Hepatocyte (in vitro differentiated cells): ENCODE measurements around the gene FGF1. TPM values are rescaled to one million over a fixed set of nuclear protein-coding genes. Genes with fewer than 3 reads are reported as not detected.

Experiments
- DNase-seq: peaks from one replicate; pipeline ENCODE4 v3.0.0-alpha.2; 2016; ENCODE audit warnings: low spot score
- H2AFZ ChIP-seq: fragments of 200-600 bp; sonication (generic); 2 replicates; pipeline ENCODE4 v1.6.0; 2016; ENCODE audit warnings: antibody characterized with exemption, mild to moderate bottlenecking
- H3K27ac ChIP-seq: fragments of 200-600 bp; sonication (generic); 2 replicates; pipeline ENCODE4 v1.5.1; 2016; ENCODE audit warnings: mild to moderate bottlenecking
- H3K27me3 ChIP-seq: fragments of 200-600 bp; sonication (generic); 2 replicates; pipeline ENCODE4 v1.6.1; 2016
- H3K36me3 ChIP-seq: fragments of 200-600 bp; sonication (generic); replicated peaks from 2 replicates; pipeline ENCODE4 v1.5.1; 2016; ENCODE audit warnings: low read depth; ENCODE audit not compliant: insufficient read depth
- H3K4me1 ChIP-seq: fragments of 200-600 bp; sonication (generic); 2 replicates; pipeline ENCODE4 v1.5.1; 2016; ENCODE audit warnings: mild to moderate bottlenecking, moderate library complexity; ENCODE audit not compliant: insufficient read depth
- H3K4me2 ChIP-seq: fragments of 200-600 bp; sonication (generic); 2 replicates; pipeline ENCODE4 v1.6.0; 2016
- H3K4me3 ChIP-seq: fragments of 200-600 bp; sonication (generic); 2 replicates; pipeline ENCODE4 v1.5.1; 2016; ENCODE audit warnings: mild to moderate bottlenecking
- H3K79me2 ChIP-seq: fragments of 200-600 bp; sonication (generic); 2 replicates; pipeline ENCODE4 v1.6.0; 2017; ENCODE audit warnings: mild to moderate bottlenecking
- H3K9me2 ChIP-seq: fragments of 200-600 bp; sonication (generic); replicated peaks from 2 replicates; pipeline ENCODE4 v1.6.0; 2017; ENCODE audit warnings: mild to moderate bottlenecking; ENCODE audit not compliant: insufficient read depth
- H3K9me3 ChIP-seq: fragments of 200-600 bp; sonication (generic); 2 replicates; pipeline ENCODE4 v1.5.1; 2016; ENCODE audit warnings: low read depth, mild to moderate bottlenecking
- H4K20me1 ChIP-seq: fragments of 200-600 bp; sonication (generic); 2 replicates; pipeline ENCODE4 v1.6.0; 2016; ENCODE audit warnings: mild to moderate bottlenecking; ENCODE audit not compliant: insufficient read depth, poor library complexity, severe bottlenecking
- CTCF ChIP-seq: fragments of 200-600 bp; sonication (generic); IDR thresholded peaks from 2 replicates; pipeline ENCODE4 v1.5.1; 2016; ENCODE audit warnings: antibody characterized with exemption, mild to moderate bottlenecking; ENCODE audit not compliant: poor library complexity
- EZH2 ChIP-seq: fragments of 200-600 bp; sonication (generic); IDR thresholded peaks from 2 replicates; pipeline ENCODE4 v1.6.1; 2016; ENCODE audit warnings: antibody characterized with exemption, mild to moderate bottlenecking, borderline replicate concordance
- EZH2phosphoT487 ChIP-seq: fragments of 200-600 bp; sonication (generic); IDR thresholded peaks from one replicate; pipeline ENCODE4 v1.6.1; 2018; ENCODE audit warnings: antibody characterized with exemption, mild to moderate bottlenecking, low read depth, moderate library complexity; ENCODE audit not compliant: unreplicated experiment, severe bottlenecking
- WGBS: methylation state at CpG from one replicate; pipeline ENCODE4 v1.1.6; 2016; ENCODE audit warnings: low lambda C conversion rate; ENCODE audit errors: missing lambda C conversion rate; 5-methylcytosine and 5-hydroxymethylcytosine counted together
- polyA plus RNA-seq: library from polyadenylated mRNA; unstranded; fragments of >200 nt; fragmentation: Nextera tagmentation; extraction: Ambion mirVana; gene quantifications from 2 replicates; pipeline ENCODE4 v1.2.1, GENCODE V29; 2016
- total RNA-seq: library from RNA; depleted of rRNA; stranded (reverse); fragments of >200 nt; gene quantifications from 2 replicates; pipeline ENCODE4 v1.2.3, GENCODE V29; 2014

FGF1 gene
- total and polyA plus RNA-seq, 2 experiments from 2014 or later: 0.23 to 0.27 TPM

GRCh38 chr5:142600611-142601358 is 85.1 kb downstream of the FGF1 start:
- Histone ChIP-seq H3K9me2 (no peaks in the 10 kb centered on the region), H3K27me3 (no peaks in the 10 kb centered on the region), H2AFZ (no peak overlapping the region), H3K27ac (peak overlapping the region; percentile 54), H3K4me2 (peak overlapping the region; percentile 61), H3K4me1 (peaks cover 11% of the 10 kb centered on the region), H3K9me3 (no peaks in the 10 kb centered on the region), H4K20me1 (no peaks in the 10 kb centered on the region), H3K4me3 (no peak overlapping the region), H3K79me2 (no peaks in the 10 kb centered on the region), H3K36me3 (no peaks in the 10 kb centered on the region)
- DNase-seq: peak; percentile 56
- 58% methylated on average over 20 of the region's 20 CpGs for WGBS
- TF ChIP-seq EZH2phosphoT487 (no peak), CTCF (no peak), EZH2 (no peak)

DNA sequence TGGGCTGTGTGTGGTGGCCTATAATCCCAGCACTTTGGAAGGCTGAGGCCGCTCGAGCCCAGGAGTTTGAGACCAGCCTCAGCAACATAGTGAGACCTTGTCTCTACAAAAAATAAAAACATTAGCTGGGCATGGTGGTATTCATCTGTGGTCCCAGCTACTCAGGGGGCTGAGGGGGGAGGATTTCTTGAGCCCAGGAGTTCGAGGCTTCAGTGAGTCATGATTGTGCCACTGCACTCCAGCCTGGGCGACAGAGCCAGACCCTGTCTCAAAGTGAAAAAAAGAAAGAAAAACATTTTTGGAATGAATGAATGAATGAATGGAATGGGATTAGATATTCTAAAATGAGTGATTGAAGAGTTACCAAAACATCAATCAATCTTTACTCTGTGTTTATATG is 85.8 kb downstream of the FGF1 start:
- no peak for DNase-seq
- Histone ChIP-seq H3K4me1 (peaks cover 11% of the 10 kb centered on the region), H4K20me1 (no peaks in the 10 kb centered on the region), H3K36me3 (no peaks in the 10 kb centered on the region), H3K79me2 (no peaks in the 10 kb centered on the region), H3K27me3 (no peaks in the 10 kb centered on the region), H3K27ac (peak overlapping the region; percentile 52), H3K4me3 (no peak overlapping the region), H2AFZ (no peak overlapping the region), H3K4me2 (peak overlapping the region; percentile 61), H3K9me2 (no peaks in the 10 kb centered on the region), H3K9me3 (no peaks in the 10 kb centered on the region)
- WGBS: 88% methylated on average over 4 of the region's 4 CpGs
- TF ChIP-seq EZH2phosphoT487: no peak
- no peak for TF ChIP-seq EZH2
- TF ChIP-seq CTCF: no peak

DNA sequence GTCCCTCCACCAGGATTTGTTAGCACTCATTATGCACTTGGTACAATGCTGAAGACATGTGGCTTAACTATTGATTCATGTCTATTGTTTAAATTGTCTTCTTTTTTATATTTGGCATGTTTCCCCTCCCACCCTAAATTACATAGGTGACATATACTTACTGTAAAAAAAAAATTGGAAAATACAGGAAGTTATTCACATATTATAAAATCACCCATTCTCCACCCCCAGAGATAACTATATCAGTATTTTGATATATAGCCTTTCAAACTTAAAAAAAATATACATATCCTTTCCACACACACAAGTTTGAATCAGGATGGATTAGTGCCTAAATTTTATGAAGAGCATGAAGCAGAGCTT is 87.6 kb downstream of the FGF1 start:
- no peak overlapping the region for H3K4me2 ChIP-seq
- H3K36me3 ChIP-seq: no peaks in the 10 kb centered on the region
- no peaks in the 10 kb centered on the region for H3K9me3 ChIP-seq
- no peak overlapping the region for H2AFZ ChIP-seq
- no peaks in the 10 kb centered on the region for H3K9me2 ChIP-seq
- no peak overlapping the region for H3K27ac ChIP-seq
- no peaks in the 10 kb centered on the region for H3K27me3 ChIP-seq
- H3K4me3 ChIP-seq: no peak overlapping the region
- DNase-seq: no peak
- H3K79me2 ChIP-seq: no peaks in the 10 kb centered on the region
- H3K4me1 ChIP-seq: peaks cover 11% of the 10 kb centered on the region
- H4K20me1 ChIP-seq: no peaks in the 10 kb centered on the region
- no peak for TF ChIP-seq EZH2phosphoT487
- no peak for TF ChIP-seq CTCF
- no peak for TF ChIP-seq EZH2
